Osteocyte (in vitro differentiated cells): ENCODE data around the gene CBR1. TPM values are rescaled to one million over a fixed set of nuclear protein-coding genes. Genes with fewer than 3 reads are reported as not detected.
A peak's percentile ranks its signal among the peaks of the same experiment; 100 is the strongest.
"Not testable (repeated sequence)": the region's sequence is repeated elsewhere in the genome, so short reads cannot be mapped to it uniquely, and the experiment has no call there.

ENCODE experiments used
- DNase-seq: peaks from one replicate; pipeline ENCODE4 v3.0.0; 2021; ENCODE audit warnings: mixed read lengths; ENCODE audit not compliant: unreplicated experiment; ENCODE audit errors: extremely low spot score
- H3K27ac Mint-ChIP-seq: one replicate; pipeline ENCODE4 v1.8.0; 2021; ENCODE audit warnings: mild to moderate bottlenecking, mixed read lengths; ENCODE audit not compliant: unreplicated experiment
- H3K27me3 Mint-ChIP-seq: one replicate; pipeline ENCODE4 v1.8.0; 2021; ENCODE audit warnings: mixed read lengths; ENCODE audit not compliant: unreplicated experiment
- H3K36me3 Mint-ChIP-seq: one replicate; pipeline ENCODE4 v1.8.0; 2021; ENCODE audit warnings: mixed read lengths; ENCODE audit not compliant: unreplicated experiment
- H3K4me1 Mint-ChIP-seq: one replicate; pipeline ENCODE4 v1.8.0; 2021; ENCODE audit warnings: mixed read lengths; ENCODE audit not compliant: unreplicated experiment
- H3K4me3 Mint-ChIP-seq: one replicate; pipeline ENCODE4 v1.8.0; 2021; ENCODE audit warnings: mild to moderate bottlenecking, moderate library complexity, mixed read lengths; ENCODE audit not compliant: unreplicated experiment
- H3K9me3 Mint-ChIP-seq: one replicate; pipeline ENCODE4 v1.8.0; 2021; ENCODE audit warnings: mixed read lengths; ENCODE audit not compliant: unreplicated experiment
- total RNA-seq: library from RNA; stranded (reverse); gene quantifications from 2 replicates; pipeline ENCODE4 v1.2.1, GENCODE V29; 2021
- TF ChIP-seq, protein P1 (sequence below): fragments of 200-600 bp; sonication (generic); IDR thresholded peaks from 2 replicates; pipeline ENCODE4 v1.5.0; 2021; ENCODE audit warnings: antibody characterized with exemption, mild to moderate bottlenecking, moderate library complexity

The CBR1 gene
- total RNA-seq, 1 donor from 2014 or later = 17.2 TPM

DNA sequence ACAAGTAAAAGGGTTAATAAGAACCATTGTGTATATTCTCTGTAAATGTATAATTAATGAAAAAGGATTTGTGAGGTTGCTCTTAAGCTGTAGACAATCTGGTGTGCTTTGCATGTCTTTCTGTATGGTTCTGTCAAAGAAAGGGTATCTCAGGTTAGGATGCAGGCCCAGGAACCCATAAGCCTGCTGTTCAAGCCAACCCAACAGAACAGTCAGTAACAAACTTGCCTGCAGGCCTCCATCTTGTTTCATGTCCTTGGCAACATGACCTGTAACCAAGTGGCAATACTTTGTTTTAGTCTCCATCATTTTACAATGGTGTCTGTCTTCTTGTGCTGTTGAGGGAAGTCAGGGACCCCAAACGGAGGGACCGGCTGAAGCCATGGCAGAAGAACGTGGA lies 29.2 kb downstream of the CBR1 start:
- no peak for DNase-seq
- Mint-ChIP-seq H3K27me3 (peaks cover 23% of the 10 kb centered on the region), H3K4me3 (no peak overlapping the region), H3K4me1 (peaks cover 9% of the 10 kb centered on the region), H3K27ac (no peak overlapping the region), H3K9me3 (no peaks in the 10 kb centered on the region), H3K36me3 (no peaks in the 10 kb centered on the region)
- TF ChIP-seq, protein P1, sequence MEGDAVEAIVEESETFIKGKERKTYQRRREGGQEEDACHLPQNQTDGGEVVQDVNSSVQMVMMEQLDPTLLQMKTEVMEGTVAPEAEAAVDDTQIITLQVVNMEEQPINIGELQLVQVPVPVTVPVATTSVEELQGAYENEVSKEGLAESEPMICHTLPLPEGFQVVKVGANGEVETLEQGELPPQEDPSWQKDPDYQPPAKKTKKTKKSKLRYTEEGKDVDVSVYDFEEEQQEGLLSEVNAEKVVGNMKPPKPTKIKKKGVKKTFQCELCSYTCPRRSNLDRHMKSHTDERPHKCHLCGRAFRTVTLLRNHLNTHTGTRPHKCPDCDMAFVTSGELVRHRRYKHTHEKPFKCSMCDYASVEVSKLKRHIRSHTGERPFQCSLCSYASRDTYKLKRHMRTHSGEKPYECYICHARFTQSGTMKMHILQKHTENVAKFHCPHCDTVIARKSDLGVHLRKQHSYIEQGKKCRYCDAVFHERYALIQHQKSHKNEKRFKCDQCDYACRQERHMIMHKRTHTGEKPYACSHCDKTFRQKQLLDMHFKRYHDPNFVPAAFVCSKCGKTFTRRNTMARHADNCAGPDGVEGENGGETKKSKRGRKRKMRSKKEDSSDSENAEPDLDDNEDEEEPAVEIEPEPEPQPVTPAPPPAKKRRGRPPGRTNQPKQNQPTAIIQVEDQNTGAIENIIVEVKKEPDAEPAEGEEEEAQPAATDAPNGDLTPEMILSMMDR = no peak

DNA sequence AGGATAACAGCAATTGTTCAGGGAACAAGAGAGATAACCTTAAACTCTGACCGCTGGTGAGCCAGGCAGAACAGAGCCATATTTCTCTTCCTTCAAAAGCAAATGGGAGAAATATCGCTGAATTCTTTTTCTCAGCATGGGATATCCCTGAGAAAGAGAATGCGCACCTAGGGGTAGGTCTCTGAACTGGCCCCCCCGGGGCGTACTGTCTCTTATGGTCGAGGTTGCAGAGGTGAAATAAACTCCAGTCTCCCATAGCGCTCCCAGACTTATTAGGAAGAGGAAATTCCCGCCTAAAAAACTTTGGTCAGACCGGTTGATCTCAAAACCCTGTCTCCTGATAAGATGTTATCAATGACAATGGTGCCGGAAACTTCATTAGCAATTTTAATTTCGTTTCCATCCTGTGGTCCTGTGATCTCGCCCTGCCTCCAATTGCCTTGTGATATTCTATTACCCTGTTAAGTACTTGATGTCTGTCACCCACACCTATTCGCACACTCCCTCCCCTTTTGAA lies 29.9 kb downstream of the CBR1 start:
- not testable (repeated sequence) for DNase-seq, H3K4me3 Mint-ChIP-seq, H3K9me3 Mint-ChIP-seq, H3K27ac Mint-ChIP-seq, H3K36me3 Mint-ChIP-seq
- H3K27me3 Mint-ChIP-seq = peaks cover 30% of the 10 kb centered on the region
- peaks cover 15% of the 10 kb centered on the region for H3K4me1 Mint-ChIP-seq

DNA sequence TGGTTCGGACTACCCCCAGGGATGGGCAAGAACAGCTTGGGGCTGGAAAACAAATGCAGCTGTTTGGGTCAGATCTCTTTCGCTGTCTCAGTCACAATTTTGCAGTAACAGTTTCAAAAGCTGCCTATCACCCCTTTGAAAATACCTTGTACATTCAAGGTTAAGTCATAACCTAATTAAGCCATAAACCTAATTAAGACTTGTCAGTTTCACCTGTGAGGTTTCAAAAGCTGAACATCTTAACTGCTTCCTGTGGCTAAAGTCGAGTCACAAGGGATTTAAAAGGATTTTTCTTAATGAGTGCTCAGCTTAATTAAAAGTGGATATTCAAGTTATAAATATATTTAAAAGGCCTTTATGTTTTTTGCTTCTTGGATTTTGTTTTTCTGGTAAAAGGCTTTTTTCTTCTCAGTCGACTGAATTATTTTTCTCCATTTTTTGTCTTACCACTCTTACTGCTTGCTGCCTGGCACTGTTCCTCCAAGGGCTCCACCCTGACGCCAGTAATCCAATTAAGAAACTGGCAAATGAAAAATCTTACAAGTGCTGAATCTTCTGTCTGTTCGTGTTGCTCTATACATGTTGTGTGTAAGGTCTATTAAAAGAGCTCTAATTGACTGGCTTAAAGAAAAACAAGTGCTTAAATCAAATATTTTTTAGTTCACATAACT lies 31.3 kb downstream of the CBR1 start:
- TF ChIP-seq, protein P1 = no peak
- Mint-ChIP-seq H3K27ac (no peak overlapping the region), H3K36me3 (no peaks in the 10 kb centered on the region), H3K4me1 (peaks cover 19% of the 10 kb centered on the region), H3K4me3 (no peak overlapping the region), H3K9me3 (no peaks in the 10 kb centered on the region), H3K27me3 (peaks cover 44% of the 10 kb centered on the region)
- DNase-seq = no peak

DNA sequence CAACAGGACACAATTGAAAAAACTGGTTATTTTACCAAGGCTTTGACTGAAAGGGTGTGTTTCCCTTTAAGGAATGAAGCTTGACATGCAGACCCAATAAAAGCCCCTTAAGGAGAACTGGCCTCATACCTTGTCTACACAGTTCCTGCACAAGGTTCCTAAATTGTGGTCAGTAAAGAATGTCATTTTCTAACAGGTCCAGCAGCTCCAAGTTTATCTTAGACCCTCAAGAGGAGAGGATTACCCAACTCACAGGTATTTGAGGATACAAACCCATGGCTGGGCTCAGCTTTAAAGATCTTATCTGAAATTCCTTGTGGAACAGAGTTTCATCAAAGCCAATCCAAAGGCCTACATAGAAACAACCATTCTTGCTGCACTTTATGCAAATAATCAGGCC lies 33.6 kb downstream of the CBR1 start:
- H3K9me3 Mint-ChIP-seq = peaks cover 4% of the 10 kb centered on the region
- DNase-seq = no peak
- no peaks in the 10 kb centered on the region for H3K36me3 Mint-ChIP-seq
- H3K27ac Mint-ChIP-seq = no peak overlapping the region
- peaks cover 10% of the 10 kb centered on the region for H3K4me1 Mint-ChIP-seq
- no peak overlapping the region for H3K4me3 Mint-ChIP-seq
- TF ChIP-seq, protein P1 = no peak
- peaks cover 65% of the 10 kb centered on the region for H3K27me3 Mint-ChIP-seq

DNA sequence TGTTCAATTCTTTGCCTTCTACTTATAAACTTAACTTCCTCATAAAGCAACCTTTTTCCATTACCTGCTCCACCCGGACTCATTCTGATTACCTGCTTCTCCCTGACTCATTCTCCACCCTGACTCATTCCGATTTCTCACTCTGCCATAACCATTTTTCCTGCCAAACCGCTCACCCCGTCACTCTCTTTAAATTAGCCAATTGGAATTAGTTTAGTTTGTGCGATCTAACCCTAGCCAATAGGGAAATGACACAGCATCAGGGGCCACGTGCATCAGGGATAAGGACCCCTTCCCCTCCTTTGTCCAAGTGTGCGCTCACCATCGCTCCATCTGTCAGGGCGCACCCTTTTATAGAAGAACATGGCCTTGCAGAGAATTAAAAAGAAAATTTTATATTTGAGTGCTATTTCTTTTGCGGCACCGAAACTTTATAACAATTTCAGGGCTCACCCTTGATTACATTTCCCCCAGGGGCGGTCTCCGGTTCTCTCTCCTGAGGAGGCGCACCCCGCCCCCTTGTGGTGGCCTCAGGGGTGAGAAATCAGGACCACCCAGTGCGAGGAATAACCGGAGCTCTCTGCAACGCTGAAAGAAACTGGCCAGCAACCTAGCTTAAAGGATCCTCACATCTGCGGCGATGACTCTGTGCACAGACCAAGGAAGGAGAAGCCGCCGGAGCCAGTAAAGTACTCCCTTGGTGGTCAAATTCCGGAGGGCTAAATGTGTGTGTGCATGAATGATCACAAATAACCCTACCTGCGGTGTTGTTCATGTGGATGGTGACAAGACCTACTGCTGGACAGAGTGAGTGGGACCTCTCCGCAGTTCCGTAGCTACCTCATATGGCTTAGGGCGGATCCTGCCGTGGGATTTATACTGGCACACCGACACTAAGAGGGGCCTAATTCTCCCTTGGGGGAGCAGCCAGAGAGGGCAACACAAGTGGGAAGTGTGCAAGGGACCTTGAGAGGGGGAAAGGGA lies 34.8 kb downstream of the CBR1 start:
- no peak overlapping the region for H3K27ac Mint-ChIP-seq
- peak; percentile 86 for DNase-seq
- H3K36me3 Mint-ChIP-seq = no peaks in the 10 kb centered on the region
- H3K9me3 Mint-ChIP-seq = peaks cover 4% of the 10 kb centered on the region
- H3K4me1 Mint-ChIP-seq = peaks cover 10% of the 10 kb centered on the region
- H3K27me3 Mint-ChIP-seq = peaks cover 73% of the 10 kb centered on the region
- TF ChIP-seq, protein P1 = peak; percentile 54
- no peak overlapping the region for H3K4me3 Mint-ChIP-seq
